K562 (cell line): ENCODE results near the gene C2orf81.

Experiments
- CREB1 ChIP-seq, 2 experiments: sonication (generic) in 1 of 2; formaldehyde crosslinking in 1 of 2; IDR thresholded peaks; 2 replicates each; pipeline versions ENCODE4 v1.6.1 to v1.8.0; 2012 to 2022; ENCODE audit warnings: inconsistent platforms in 1 of 2, mild to moderate bottlenecking in 1 of 2, missing genetic modification reagents in 1 of 2, moderate library complexity in 1 of 2
- CTCF ChIP-seq, 3 experiments: IDR thresholded peaks in 2 of 3; conservative IDR thresholded peaks in 1 of 3; 2 replicates each; pipeline ENCODE4 v1.5.1; 2011 to 2012; ENCODE audit warnings: low read length in 3 of 3, mild to moderate bottlenecking in 3 of 3, control low read depth in 2 of 3, improper control_type of control experiment in 1 of 3, inconsistent platforms in 1 of 3, low read depth in 1 of 3, mixed read lengths in 1 of 3, moderate library complexity in 1 of 3; ENCODE audit not compliant: insufficient read depth in 2 of 3
- NEUROD1 ChIP-seq: fragments of 150-350 bp; IDR thresholded peaks from 2 replicates; pipeline ENCODE4 v1.6.1; 2014; ENCODE audit warnings: borderline replicate concordance, low read length, low read depth; ENCODE audit not compliant: partially characterized antibody
- RNF2 ChIP-seq: sonication (generic); IDR thresholded peaks from 2 replicates; pipeline ENCODE4 v1.6.1; 2016
- TAF7 ChIP-seq: fragments of 450-650 bp; IDR thresholded peaks from 2 replicates; pipeline ENCODE4 v1.6.1; 2016; ENCODE audit warnings: missing genetic modification characterization, missing compliant biosample characterization
- TCF7 ChIP-seq: sonication (generic); IDR thresholded peaks from 2 replicates; pipeline ENCODE4 v1.6.1; 2016; ENCODE audit warnings: antibody characterized with exemption, borderline replicate concordance
- ZFP91 ChIP-seq: sonication (generic); formaldehyde crosslinking; IDR thresholded peaks from 2 replicates; pipeline ENCODE4 v1.8.0; 2022; ENCODE audit warnings: mild to moderate bottlenecking, missing genetic modification reagents

DNA sequence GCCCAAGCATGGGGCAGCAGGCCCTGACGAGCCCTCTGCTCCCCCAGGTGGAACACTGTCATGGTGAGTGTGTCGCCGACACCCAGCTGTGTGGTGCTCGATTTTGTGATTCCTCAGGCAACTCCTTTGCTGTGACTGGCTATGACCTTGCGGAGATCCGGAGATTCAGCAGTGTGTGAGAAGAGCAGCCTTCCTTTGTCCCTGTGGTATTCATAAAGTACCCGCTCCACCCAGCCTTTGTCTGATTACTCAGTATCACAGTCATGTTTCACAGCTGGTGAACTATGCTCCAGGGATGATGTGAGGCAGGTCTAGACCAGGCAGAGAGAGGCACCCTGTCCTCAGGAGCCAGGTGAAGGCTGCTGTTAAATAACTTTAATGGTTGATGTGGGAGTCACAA lies 4.1 kb upstream of the C2orf81 start:
- no peak for TF ChIP-seq ZFP91 (CRISPR knock-in tag)
- TF ChIP-seq TCF7 = no peak
- TF ChIP-seq TAF7 (tag) = no peak
- TF ChIP-seq RNF2 = no peak
- no peak for TF ChIP-seq NEUROD1
- no peak for TF ChIP-seq CREB1 (IDR thresholded peaks at IDR 0.05)
- TF ChIP-seq CREB1 (CRISPR knock-in tag; IDR thresholded peaks at IDR 0.05) = no peak
- TF ChIP-seq CTCF (IDR thresholded peaks at IDR 0.05 in 2 of 3, conservative IDR thresholded peaks at IDR 0.05 in 1 of 3; ENCODE audit: insufficient read depth in 2 of 3, low read depth in 1 of 3, low read length in 3 of 3) = no peak
